Endothelial cell of umbilical vein (primary cell): ENCODE data around the gene MEOX1. TPM values are rescaled to one million over a fixed set of nuclear protein-coding genes. Genes with fewer than 3 reads are reported as not detected.

ENCODE experiments used
- BruUV-seq: library from RNA; stranded (reverse); fragments of 400-500 nt; replicated peaks from 2 replicates; lab custom pipeline; 2021; lab: Mats Ljungman, UMichigan
- CTCF ChIA-PET: fragments of 300-600, 350-600 bp; sonication (Branson Sonifier 250); formaldehyde crosslinking; loops from one replicate; lab custom pipeline; 2021; ENCODE audit warnings: antibody characterized with exemption, inconsistent platforms; lab: Charles Lee
- POLR2A ChIA-PET: fragments of 300-600, 350-600 bp; sonication (Branson Sonifier 250); formaldehyde crosslinking; loops from one replicate; lab custom pipeline; 2021; ENCODE audit warnings: antibody characterized with exemption, inconsistent platforms; lab: Charles Lee
- DNase-seq: peaks from one replicate; pipeline ENCODE4 v3.0.0-alpha.2; 2011; ENCODE audit warnings: low read depth, low spot score
- FAIRE-seq: peaks from 2 replicates; lab custom pipeline; 2011; peaks lifted over from hg19 to GRCh38; lab: Jason Lieb, UNC
- H2AFZ ChIP-seq: 2 replicates; pipeline ENCODE4 v1.6.0; 2012; ENCODE audit warnings: low read depth, low read length, control low read depth, inconsistent platforms
- H3K27ac ChIP-seq: 2 replicates; pipeline ENCODE4 v1.5.1; 2011; ENCODE audit warnings: low read depth, mild to moderate bottlenecking, control low read depth, low read length, moderate library complexity; ENCODE audit not compliant: insufficient read depth
- H3K27me3 ChIP-seq, 2 experiments: 2 replicates each; pipeline versions ENCODE4 v1.6.0 to v1.6.1; 2011; ENCODE audit warnings: low read length in 2 of 2, mixed read lengths in 1 of 2; ENCODE audit not compliant: control insufficient read depth in 2 of 2, insufficient read depth in 2 of 2
- H3K36me3 ChIP-seq, 2 experiments: 2 replicates in 1 of 2; 3 replicates in 1 of 2; pipeline ENCODE4 v1.5.1; 2011; ENCODE audit warnings: low read length in 2 of 2, mild to moderate bottlenecking in 1 of 2, moderate library complexity in 1 of 2; ENCODE audit not compliant: control insufficient read depth in 2 of 2, insufficient read depth in 2 of 2; ENCODE audit errors: extremely low read depth in 1 of 2
- H3K4me1 ChIP-seq: 3 replicates; pipeline ENCODE4 v1.5.1; 2011; ENCODE audit warnings: mild to moderate bottlenecking, low read length; ENCODE audit not compliant: control insufficient read depth, insufficient read depth; ENCODE audit errors: extremely low read depth
- H3K4me2 ChIP-seq: 2 replicates; pipeline ENCODE4 v1.6.1; 2011; ENCODE audit warnings: low read length, control low read depth, mixed read lengths; ENCODE audit not compliant: insufficient read depth
- H3K4me3 ChIP-seq, 3 experiments: fragments of 200-600 bp in 1 of 3; sonication (generic), shearing (Covaris generic) in 1 of 3; replicated peaks in 1 of 3; 2 replicates each; pipeline ENCODE4 v1.5.1; 2011 to 2016; ENCODE audit warnings: control low read depth in 3 of 3, low read length in 3 of 3, mild to moderate bottlenecking in 2 of 3, inconsistent platforms in 1 of 3, low read depth in 1 of 3, moderate library complexity in 1 of 3; ENCODE audit not compliant: insufficient read depth in 1 of 3
- H3K79me2 ChIP-seq: 2 replicates; pipeline ENCODE4 v1.6.0; 2012; ENCODE audit warnings: low read length, inconsistent platforms; ENCODE audit not compliant: control insufficient read depth, insufficient read depth
- H3K9ac ChIP-seq: replicated peaks from 2 replicates; pipeline ENCODE3; 2011; ENCODE audit warnings: low read length, control low read depth; ENCODE audit not compliant: insufficient read depth; ENCODE audit errors: extremely low read depth
- H3K9me1 ChIP-seq: replicated peaks from 3 replicates; pipeline ENCODE4 v1.6.0; 2011; ENCODE audit warnings: mild to moderate bottlenecking, low read length; ENCODE audit not compliant: control insufficient read depth, insufficient read depth; ENCODE audit errors: extremely low read depth
- H3K9me3 ChIP-seq: replicated peaks from 2 replicates; pipeline ENCODE4 v1.5.1; 2012; ENCODE audit warnings: low read length, inconsistent platforms; ENCODE audit not compliant: control insufficient read depth, insufficient read depth
- H4K20me1 ChIP-seq: replicated peaks from 2 replicates; pipeline ENCODE3; 2011; ENCODE audit warnings: mild to moderate bottlenecking, low read length; ENCODE audit not compliant: control insufficient read depth, insufficient read depth; ENCODE audit errors: extremely low read depth
- EZH2 ChIP-seq: IDR thresholded peaks from 2 replicates; pipeline ENCODE4 v1.6.1; 2012; ENCODE audit warnings: borderline replicate concordance, low read depth, mild to moderate bottlenecking, moderate library complexity, low read length, inconsistent platforms; ENCODE audit not compliant: severe bottlenecking
- FOS ChIP-seq: IDR thresholded peaks from 2 replicates; pipeline ENCODE4 v1.6.1; 2011; ENCODE audit warnings: mild to moderate bottlenecking, low read length, moderate library complexity, borderline replicate concordance; ENCODE audit not compliant: insufficient read depth
- GATA2 ChIP-seq: IDR thresholded peaks from 2 replicates; pipeline ENCODE4 v1.7.0; 2011; ENCODE audit warnings: low read depth, mild to moderate bottlenecking, moderate library complexity, mixed read lengths, low read length; ENCODE audit not compliant: insufficient read length, insufficient read depth
- JUN ChIP-seq: IDR thresholded peaks from 2 replicates; pipeline ENCODE4 v1.6.1; 2011; ENCODE audit warnings: borderline replicate concordance, low read depth; ENCODE audit not compliant: insufficient read length, insufficient read depth
- MYC ChIP-seq: IDR thresholded peaks from one replicate; pipeline ENCODE4 v1.6.1; 2011; ENCODE audit warnings: mild to moderate bottlenecking, low read depth, low read length
- POLR2A ChIP-seq: IDR thresholded peaks from 2 replicates; pipeline ENCODE4 v1.6.1; 2012; ENCODE audit warnings: low read depth, mild to moderate bottlenecking, control low read depth, low read length
- POLR2AphosphoS5 ChIP-seq: IDR thresholded peaks from 2 replicates; pipeline ENCODE4 v1.6.1; 2012; ENCODE audit warnings: low read depth, mild to moderate bottlenecking, control low read depth, low read length, moderate library complexity; ENCODE audit not compliant: insufficient read depth
- dilution Hi-C: fragments of 300-500 bp; cut with MboI; formaldehyde crosslinking; loops from one replicate; pipeline ENCODE4 v1.15.0; 2019; ENCODE audit warnings: low sequenced_read_pairs; ENCODE audit not compliant: extremely low pct_ligation_motif_present
- intact Hi-C: fragments of 100-400 bp; cut with micrococcal nuclease; formaldehyde crosslinking; loops from one replicate; pipeline ENCODE4 v1.10.0; 2022
- polyA plus RNA-seq, 4 experiments: library from polyadenylated mRNA; depleted of rRNA in 3 of 4; stranded (reverse) in 3 of 4; unstranded in 1 of 4; fragments of >200 nt; gene quantifications; 2 replicates each; pipeline versions ENCODE4 v1.2.1 to v1.2.3, GENCODE V29; 2011 to 2012; ENCODE audit warnings: missing spikeins in 1 of 4
- total RNA-seq: library from RNA; stranded (reverse); gene quantifications from 2 replicates; pipeline ENCODE4 v1.2.3, GENCODE V29; 2021
- TF ChIP-seq, protein P1 (sequence below): IDR thresholded peaks from 2 replicates; pipeline ENCODE4 v1.6.1; 2011; ENCODE audit not compliant: insufficient read depth, insufficient read length
- TF ChIP-seq, protein P2 (sequence below), 2 donors: IDR thresholded peaks; 1 replicate in 1 of 2; 2 replicates in 1 of 2; pipeline ENCODE4 v1.5.1; 2011; ENCODE audit warnings: low read length in 2 of 2, mild to moderate bottlenecking in 2 of 2, moderate library complexity in 2 of 2, control low read depth in 1 of 2, inconsistent platforms in 1 of 2, low read depth in 1 of 2; ENCODE audit not compliant: insufficient read depth in 1 of 2; ENCODE audit errors: extremely low read depth in 1 of 2

The MEOX1 gene
- total and polyA plus RNA-seq, 2 donors (not counting 3 experiments of a cell fraction or from before 2014, with no cell fraction given): 0.06 TPM; not detected in 1

DNA sequence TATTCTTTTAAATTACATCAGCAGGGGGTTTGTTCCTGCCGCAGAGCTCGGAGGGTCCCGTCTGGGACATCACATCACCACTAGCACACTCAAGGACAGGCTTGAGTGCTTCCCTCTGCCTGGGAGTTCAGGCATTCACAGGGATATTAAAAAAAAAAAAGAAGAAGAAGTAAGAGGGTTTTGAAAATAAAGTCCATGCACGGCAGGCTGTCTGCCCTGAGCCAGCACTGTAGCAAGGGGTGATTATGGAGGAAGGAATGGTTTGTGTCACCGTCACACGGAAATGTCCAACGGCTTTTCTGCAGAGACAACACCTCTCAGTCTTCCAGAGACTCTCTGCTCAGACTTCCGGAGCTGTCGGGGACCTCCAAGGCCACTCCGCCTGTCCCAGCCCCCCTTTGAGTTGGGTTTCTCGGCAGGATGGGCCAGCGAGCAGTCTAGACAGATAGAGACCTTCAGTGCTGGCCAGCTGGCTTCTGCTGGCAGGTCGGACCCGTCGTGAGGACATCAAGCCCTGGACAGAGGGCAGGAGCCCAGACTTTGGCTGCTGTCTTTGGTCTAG lies 33.6 kb downstream of the MEOX1 start:
- no peak for DNase-seq
- no peak for FAIRE-seq
- no peak overlapping the region for H3K4me2 ChIP-seq

More for the DNA sequence above, 33.6 kb downstream of the MEOX1 start:
- no peaks in the 10 kb centered on the region for H3K9me3 ChIP-seq
- H4K20me1 ChIP-seq: no peaks in the 10 kb centered on the region
- no TSS peak for BruUV-seq
- CTCF ChIA-PET: no interaction called here
- no peak overlapping the region for H3K4me3 ChIP-seq
- no peaks in the 10 kb centered on the region for H3K79me2 ChIP-seq
- H3K36me3 ChIP-seq: no peaks in the 10 kb centered on the region
- H3K27ac ChIP-seq: no peak overlapping the region
- dilution Hi-C loops (no loop called here), intact Hi-C loops (no loop called here)
- TF ChIP-seq EZH2 (no peak), MYC (no peak), POLR2AphosphoS5 (no peak), JUN (no peak), POLR2A (no peak), GATA2 (no peak), FOS (no peak)
- TF ChIP-seq, protein P1, sequence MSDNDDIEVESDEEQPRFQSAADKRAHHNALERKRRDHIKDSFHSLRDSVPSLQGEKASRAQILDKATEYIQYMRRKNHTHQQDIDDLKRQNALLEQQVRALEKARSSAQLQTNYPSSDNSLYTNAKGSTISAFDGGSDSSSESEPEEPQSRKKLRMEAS: no peak
- TF ChIP-seq, protein P2, sequence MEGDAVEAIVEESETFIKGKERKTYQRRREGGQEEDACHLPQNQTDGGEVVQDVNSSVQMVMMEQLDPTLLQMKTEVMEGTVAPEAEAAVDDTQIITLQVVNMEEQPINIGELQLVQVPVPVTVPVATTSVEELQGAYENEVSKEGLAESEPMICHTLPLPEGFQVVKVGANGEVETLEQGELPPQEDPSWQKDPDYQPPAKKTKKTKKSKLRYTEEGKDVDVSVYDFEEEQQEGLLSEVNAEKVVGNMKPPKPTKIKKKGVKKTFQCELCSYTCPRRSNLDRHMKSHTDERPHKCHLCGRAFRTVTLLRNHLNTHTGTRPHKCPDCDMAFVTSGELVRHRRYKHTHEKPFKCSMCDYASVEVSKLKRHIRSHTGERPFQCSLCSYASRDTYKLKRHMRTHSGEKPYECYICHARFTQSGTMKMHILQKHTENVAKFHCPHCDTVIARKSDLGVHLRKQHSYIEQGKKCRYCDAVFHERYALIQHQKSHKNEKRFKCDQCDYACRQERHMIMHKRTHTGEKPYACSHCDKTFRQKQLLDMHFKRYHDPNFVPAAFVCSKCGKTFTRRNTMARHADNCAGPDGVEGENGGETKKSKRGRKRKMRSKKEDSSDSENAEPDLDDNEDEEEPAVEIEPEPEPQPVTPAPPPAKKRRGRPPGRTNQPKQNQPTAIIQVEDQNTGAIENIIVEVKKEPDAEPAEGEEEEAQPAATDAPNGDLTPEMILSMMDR (IDR thresholded peaks at IDR 0.05; ENCODE audit: extremely low read depth in 1 of 2, insufficient read depth in 1 of 2, low read depth in 1 of 2, low read length in 2 of 2): no peak
- H3K4me1 ChIP-seq: peaks cover 8% of the 10 kb centered on the region
- H3K9me1 ChIP-seq: no peaks in the 10 kb centered on the region
- H3K27me3 ChIP-seq: peaks cover 0 to 12% of the 10 kb centered on the region in 2 experiments
- H3K9ac ChIP-seq: no peak overlapping the region
- POLR2A ChIA-PET: no interaction called here
- H2AFZ ChIP-seq: no peak overlapping the region
